Activated CD8-positive, alpha-beta memory T cell treated with anti-CD3 and anti-CD28 coated beads for 36 hours (primary cell): ENCODE measurements around the gene BEGAIN. TPM values are rescaled to one million over a fixed set of nuclear protein-coding genes. Genes with fewer than 3 reads are reported as not detected.

Experiments
- CTCF ChIA-PET: fragments of 350-600 bp; sonication (Branson Sonifier 250); formaldehyde crosslinking; loops from one replicate; lab custom pipeline; 2021; ENCODE audit warnings: antibody characterized with exemption; lab: Charles Lee
- POLR2A ChIA-PET: fragments of 350-600 bp; sonication (Branson Sonifier 250); formaldehyde crosslinking; loops from one replicate; lab custom pipeline; 2021; ENCODE audit warnings: antibody characterized with exemption; lab: Charles Lee
- total RNA-seq, 2 experiments: library from RNA; stranded (reverse); gene quantifications; one replicate each; pipeline ENCODE4 v1.2.3, GENCODE V29; 2021

BEGAIN gene
- total RNA-seq, 2 experiments from 2014 or later, result 3.4 to 3.7 TPM

DNA sequence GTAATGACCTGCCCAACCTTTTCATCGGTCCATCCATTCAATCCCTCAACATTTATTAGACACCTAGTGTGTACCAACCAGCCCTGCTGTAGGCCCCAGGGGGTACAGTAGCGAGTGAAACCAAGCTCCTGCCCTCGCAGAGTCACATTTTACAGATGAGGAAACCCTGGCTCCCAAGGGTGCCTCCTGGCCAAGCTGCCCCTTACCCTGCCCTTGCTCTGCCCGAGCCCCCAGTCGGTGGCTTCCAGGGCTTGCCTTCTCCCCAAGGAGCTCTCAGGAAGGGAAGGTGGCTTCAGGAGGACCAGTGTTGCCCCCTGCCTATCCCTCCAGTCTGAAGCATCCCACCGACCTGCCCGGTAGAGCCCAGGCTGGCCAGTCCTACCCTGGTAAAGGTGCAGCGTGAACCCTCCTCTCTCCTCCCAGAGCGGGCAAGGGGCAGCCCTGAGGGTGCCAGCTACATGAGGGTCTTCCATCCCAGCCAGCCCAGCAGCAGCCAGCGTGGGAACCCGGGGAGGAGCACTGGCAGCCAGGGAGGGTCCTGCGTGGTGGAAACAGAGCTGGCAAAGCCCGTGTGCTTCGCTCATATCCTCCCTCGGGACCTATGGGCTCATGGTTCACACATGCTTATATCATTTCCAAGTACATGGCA, 670 bp upstream of the BEGAIN start:
- POLR2A ChIA-PET, result no interaction called here
- CTCF ChIA-PET, result interaction anchor here (1.4 to 2.0 kb wide), 2 partner anchors 58 to 65 kb away, joined by 3 to 9 read pairs; no protein-coding TSS in a partner anchor

DNA sequence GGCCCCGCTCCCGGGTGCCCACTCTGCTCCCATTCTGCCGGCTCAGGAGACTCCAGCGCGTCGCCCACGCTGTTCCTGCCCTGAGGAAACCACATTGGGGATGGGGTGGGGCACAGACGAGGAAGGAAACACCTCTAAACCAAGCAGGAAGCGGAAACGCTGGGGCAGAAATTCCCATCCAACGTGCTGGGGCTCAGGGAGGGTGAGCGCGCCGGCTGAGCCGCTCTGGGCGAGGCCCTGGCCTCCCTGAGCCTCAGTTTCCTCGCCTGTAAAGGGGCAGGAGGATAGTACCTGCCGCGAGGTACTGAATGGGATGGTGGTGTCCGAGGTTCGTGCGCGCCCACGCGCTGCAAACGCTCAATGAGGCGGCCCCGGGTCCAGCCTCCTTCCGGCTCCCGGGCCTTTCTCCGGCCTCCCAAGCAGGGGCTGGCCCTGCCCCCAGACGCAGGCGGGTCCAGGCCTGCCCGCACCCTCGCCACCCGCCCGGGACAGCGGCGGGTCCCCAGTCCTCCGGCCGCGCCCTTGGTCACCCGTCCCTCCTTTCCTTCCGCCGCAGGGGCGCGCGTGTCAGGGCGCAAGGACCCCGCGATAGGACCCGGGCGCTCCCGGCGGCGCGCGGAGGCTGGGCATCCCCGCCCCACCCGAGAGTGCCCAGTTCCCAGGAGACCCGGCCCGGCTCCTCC, 673 bp downstream of the BEGAIN start:
- CTCF ChIA-PET, result no interaction called here

DNA sequence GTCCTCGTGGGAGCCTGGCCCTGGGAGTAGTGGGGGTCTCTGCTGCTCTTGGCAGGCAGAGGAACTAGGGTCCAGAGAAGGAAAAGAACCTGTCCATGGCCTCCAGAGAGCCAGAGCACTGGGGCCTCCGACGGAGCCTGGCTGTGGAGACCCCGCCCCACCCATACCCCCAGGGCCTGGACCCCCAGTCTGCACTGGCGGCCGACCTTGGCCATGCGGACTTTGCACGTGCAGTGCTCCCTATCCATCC, 1.1 kb downstream of the BEGAIN start:
- CTCF ChIA-PET, result no interaction called here
- POLR2A ChIA-PET, result no interaction called here

More for the DNA sequence above, 673 bp downstream of the BEGAIN start:
- POLR2A ChIA-PET, result no interaction called here

DNA sequence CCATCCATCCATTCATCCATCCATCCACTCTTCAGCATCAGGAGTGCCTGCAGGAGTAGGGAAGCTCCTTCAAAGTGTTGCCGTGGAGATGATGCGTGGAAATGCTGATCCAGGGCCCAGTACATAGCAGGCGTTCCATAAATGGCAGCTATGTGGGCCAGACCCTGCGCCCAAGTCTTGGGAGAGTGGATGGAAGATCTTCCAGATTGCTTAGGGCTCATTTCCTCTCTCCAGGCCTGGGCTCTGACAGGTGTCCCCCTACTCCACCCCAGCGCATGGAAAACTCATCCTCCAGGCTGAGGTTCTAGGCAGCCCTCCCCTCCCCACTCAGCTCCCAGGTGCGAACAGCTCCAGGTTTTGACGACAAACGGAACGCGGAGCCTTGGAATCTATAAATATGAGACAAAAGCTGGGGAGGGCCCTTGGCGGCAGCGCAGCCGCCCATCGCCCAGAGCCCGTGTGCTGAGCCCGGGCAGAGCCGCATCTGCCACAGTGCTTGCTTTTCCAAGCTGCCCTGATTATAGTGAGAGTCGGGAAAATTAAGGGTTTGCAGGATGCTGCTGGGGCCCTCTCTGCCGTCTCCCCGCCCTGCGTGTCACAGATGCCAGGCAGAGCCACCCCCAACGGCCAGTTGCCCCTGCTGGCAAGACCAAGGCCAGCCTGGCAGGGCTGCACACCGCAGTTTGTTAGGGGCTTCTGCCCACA, 1.6 kb downstream of the BEGAIN start:
- CTCF ChIA-PET, result no interaction called here
- POLR2A ChIA-PET, result no interaction called here

DNA sequence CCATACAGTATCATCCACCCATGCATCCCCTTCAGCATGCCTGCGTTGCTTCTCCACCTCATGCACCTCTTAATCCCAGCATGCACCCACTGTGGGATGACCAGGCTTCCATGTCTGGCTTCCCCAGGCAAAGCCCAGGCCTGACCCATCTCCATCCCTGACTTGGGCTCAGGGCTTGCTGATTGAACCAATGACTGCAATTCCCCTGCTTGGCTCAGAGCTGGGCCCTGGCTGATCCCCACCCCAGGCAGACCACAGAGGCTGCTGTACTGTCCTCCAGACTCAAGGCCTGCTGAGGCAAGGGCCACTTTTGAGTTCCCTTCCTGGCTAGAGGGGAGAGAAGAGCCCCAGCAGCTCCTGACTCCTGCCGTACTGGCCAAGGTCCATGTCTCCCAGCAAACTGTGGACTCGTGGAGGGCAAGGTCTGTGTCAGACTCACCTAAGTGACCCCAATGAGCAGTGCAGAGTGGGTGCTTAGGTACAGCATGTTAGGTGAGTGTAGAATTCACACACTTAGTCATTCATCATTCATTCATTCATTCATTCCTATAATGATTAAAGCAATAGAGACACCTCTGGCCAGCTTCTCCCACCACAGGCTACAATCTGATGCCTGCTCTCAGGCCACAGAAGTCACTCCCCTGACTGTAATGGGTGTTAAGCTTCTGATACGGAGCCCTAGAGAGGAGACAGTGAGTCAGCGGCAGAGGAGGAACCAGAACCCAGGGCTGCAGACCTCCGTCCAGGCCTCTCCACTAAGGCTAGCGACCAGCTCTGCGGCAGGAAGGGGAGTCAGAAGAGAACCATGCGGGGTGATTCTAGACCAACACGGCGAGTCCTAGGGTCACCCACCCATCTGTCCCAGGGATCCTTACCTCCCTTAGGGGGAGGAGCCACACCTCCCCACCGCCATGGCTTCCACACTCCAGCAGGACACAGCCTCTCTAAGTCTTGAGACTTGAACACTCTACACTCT, 2.9 kb downstream of the BEGAIN start:
- ChIA-PET CTCF (no interaction called here), POLR2A (no interaction called here)

DNA sequence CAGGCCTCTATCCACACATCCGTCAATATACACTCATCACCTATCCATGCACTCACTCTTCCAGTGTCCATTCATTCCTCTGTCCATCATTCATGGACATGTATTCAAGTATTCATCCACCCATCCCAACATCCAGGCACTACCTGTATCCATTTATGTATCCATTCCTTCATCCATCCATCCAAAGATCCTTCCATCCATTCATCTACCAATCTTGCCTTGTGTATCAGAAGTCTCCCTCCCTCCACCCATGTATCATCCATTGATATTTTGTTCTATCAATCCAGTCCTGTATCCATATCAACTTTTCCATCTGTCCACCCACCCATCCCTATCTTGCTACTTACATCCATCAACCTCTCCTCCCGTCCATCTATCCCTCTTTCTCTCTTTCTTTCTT, 4.0 kb downstream of the BEGAIN start:
- ChIA-PET CTCF (no interaction called here), POLR2A (no interaction called here)

DNA sequence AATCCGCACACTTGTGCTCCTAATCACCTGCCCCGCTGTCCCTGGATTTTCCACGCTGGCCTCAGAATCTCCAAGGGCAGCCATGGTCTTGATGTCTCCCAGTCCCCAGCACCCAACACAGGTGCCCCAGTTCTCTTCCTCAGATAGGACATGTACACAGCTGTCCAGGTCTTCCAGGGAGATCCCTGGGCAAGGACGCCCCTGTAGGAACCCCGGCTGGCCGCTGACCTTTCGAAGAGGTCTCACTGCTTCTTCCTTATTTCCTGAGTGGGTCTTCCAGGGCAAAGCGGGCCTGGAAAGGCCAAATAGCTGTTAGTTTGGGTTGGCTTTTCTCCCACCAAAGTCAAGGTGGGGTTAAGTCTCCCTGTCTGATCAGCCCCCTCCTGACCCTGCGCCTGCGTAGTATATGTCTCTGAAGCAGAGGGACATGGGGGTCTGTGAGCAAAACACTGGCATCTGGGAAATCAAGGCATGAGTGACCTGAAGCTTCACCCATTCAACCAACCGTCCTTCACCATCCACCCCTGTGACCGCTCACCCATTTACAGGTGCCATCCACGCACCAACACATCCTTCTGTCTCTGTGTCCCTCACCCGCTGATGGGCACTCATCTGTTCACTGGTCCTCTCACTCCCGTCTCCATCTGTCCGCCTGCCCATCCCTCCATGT, 4.6 kb downstream of the BEGAIN start:
- POLR2A ChIA-PET, result no interaction called here
- CTCF ChIA-PET, result no interaction called here

DNA sequence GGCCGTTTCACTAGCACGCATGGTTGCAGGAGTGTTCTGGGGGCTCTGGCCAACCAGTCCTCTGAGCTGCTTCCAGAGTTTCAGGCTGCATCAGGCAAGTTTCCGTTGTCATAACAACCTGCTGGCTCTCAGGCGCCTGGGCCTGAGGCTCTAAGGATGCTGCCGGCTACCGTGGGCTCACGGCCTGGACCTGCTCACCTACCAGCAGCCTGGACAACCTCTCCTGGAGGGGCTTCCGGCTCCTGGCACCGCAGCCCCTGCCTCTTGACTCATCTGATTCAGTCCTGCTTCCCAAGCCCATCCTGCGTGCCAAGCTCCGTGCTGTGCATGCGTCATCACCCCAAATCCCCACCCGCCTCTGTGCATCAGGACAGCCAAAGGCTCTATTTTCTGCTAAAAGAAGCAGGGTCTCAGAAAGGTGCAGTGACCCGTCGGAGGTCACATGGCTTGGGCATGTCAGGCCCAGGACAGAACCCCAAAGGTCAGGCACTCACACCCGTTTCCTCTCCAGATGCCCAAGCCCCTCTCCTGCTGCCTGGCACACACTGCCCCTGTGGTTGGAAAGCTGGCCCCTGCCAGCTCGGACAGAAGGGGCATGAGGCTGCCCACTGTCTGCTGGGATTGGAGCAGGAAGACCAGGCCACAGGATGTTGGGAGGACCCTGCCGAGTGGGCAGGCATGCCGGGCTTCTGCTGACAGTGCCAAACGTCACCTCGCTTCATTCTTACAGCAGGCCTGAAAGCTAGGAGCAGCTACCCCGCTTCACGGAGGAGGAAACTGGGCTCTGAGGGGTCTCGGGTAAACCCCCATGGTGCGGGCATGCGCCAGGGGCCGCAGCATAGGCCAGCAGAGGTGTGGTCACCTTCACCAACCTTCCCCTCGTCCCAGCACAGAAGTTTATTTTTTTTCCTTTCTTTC, 5.7 kb downstream of the BEGAIN start:
- CTCF ChIA-PET, result interaction anchor here (0.6 kb wide), 1 partner anchor 69 kb away, joined by 3 read pairs; no protein-coding TSS in a partner anchor

DNA sequence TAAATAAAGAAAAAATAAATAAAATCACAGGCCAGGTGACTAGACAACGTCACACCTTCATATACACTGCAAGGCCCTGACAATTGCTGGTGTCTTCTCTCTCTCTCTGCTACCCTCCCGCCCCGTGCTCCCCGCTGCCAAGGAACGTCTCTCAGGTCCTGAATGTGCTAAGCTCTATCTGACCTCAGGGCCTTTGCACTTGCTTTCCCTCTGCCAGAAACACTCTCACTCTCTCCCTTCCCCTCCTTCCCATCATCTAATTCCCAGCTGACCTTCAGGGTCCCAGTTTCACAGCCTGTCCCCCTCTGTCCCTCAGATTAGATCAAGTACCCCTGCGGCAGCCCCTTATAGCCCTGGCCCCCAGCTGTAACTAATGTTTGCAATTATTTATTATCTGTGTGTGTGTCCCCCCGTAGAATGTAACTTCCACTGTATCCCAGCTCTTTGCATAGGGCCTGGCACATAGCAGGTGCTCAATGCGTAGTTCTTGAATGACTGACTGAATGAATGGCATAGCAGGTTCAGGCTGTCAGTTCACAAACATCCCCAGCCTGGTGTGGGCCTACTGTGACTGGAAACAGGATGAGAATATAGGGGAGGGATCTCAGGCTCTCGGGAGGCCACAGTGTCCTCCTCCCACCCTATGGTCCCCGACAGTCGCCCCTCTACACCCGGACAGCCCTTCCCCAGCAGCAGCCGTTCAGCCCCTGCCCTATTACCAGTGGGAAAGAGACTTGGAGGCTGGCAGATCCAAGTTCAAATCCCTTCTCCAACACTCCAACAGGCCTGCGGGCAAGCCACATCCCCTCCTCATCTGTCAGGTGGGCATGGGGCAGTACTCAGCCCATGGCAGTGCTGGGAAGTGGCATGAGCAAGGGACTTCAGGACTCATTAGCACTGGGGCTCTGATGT, 6.6 kb downstream of the BEGAIN start:
- CTCF ChIA-PET, result no interaction called here
- POLR2A ChIA-PET, result no interaction called here

More for the DNA sequence above, 5.7 kb downstream of the BEGAIN start:
- POLR2A ChIA-PET, result no interaction called here

DNA sequence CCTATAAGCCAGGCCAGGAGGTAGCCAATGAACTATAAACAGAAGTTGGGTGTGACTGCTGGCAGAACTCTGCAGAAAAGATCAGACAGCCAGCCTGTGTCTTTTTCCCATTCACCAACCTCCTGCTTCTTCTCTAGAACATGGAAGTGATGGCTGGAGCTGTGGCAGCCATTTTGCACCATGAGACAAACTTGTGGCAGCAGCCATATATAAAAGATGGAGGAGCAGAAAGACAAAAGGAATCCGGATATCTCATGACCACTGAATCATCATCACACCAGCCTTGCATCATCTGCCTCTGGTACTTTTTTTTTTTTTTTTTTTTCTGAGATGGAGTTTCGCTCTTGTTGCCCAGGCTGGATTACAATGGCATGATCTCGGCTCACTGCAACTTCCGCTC, 8.7 kb downstream of the BEGAIN start:
- ChIA-PET POLR2A (no interaction called here), CTCF (no interaction called here)

DNA sequence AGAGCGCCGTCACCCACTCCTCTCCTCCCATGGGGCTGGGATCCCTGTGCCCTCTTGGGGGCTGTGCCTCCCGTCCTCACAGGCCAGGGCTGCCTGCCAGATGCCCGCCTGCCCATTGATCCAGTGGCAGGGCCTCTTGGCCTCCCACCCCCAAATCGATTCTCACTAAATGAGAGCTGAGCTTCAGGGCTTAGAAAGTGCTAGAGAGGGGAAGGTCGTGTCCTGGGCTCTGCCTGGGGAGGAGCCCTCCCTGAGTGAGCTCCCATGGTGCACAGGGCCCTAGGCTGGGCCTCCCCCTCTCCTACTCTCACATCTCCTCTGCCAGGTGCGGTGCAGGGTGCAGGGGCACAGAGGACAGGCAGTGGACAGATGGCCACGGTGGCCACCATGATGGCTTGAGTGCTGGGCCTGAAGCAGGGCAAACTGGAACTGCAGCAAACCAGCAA, 9.2 kb downstream of the BEGAIN start:
- CTCF ChIA-PET, result interaction anchor here (0.5 kb wide), 1 partner anchor 1385 kb away, joined by 3 read pairs; no protein-coding TSS in a partner anchor
- POLR2A ChIA-PET, result no interaction called here

DNA sequence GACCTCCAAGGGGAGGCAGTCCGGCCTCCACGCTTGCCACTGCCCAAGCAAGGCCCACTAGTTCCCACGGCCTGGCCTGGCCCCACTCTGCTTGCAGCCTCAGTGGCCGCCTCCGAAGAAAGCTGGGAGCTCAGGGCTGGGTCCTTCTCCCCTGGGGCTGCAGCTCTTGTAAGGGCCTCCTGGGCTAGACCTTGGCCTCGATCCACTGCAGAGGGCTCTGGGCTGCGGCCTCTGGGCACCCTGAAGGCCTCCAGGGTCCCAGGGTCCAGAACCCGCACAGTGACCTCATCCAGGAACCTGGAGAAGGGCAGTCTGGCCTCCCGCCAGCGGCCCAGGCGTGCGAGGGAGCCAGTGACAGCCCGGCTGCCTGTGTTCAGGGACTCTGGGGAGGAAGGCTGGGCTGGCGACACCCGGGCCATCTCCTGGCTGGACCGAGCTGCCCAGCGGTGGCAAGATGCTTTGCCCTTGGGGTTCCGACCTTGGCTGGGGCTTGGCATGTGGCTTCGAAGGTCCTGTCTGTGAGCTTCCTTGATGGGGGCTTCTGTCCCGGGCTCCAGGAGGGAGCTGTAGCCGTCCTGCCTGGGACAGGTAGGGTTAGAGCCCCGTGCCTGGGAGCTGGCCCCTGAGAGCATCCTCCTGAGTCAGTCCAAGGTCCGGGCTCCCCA, 9.8 kb downstream of the BEGAIN start:
- ChIA-PET CTCF (interaction anchor here (0.5 kb wide), 1 partner anchor 1385 kb away, joined by 3 read pairs; no protein-coding TSS in a partner anchor), POLR2A (no interaction called here)

DNA sequence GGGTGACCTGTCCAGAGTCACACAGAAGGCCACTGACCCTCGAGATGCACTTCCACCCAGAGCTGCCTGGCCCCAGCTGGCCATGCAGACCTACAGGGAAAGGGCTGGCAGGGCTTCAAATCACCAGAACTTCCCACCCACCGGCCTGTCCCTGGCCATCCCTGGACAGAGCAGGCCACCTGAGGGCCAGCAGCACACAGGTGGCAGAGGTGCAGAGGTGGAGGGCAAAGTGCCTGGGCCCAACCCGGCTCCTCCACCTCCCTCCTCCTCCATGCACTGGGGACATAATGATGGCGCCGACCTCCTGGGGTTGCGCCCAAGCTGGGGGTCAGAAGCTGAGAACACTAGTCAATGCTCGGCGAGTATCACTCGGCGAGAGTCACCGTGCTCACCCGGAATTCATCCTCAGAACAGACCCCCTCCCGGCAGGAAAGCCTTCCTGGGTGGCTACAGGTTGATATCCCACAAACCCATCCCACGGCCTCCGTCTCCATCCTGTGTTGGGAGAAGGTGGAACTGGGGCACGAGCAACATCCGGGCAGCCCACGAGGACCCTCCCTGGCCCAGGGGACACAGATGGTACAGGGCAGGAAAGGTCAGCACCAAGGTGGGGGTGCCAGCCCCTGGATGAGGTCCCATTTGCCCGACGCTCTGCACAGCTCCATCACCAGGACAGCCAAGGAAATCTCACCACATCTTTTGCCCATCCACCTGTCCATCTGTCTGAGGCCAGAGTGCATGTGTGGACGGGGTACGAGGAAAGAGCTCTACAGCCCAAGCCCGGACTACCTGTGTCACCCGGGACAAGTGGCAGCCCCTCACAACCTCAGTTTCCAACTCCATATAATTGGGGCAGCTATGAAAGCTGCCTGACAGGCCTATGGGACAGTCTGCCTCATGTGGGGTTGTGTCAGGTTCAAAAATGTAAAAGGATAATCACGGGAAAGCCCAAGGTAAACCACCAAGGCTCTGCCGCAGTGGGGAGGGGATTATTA, 10.8 kb downstream of the BEGAIN start:
- CTCF ChIA-PET, result no interaction called here
- POLR2A ChIA-PET, result no interaction called here

DNA sequence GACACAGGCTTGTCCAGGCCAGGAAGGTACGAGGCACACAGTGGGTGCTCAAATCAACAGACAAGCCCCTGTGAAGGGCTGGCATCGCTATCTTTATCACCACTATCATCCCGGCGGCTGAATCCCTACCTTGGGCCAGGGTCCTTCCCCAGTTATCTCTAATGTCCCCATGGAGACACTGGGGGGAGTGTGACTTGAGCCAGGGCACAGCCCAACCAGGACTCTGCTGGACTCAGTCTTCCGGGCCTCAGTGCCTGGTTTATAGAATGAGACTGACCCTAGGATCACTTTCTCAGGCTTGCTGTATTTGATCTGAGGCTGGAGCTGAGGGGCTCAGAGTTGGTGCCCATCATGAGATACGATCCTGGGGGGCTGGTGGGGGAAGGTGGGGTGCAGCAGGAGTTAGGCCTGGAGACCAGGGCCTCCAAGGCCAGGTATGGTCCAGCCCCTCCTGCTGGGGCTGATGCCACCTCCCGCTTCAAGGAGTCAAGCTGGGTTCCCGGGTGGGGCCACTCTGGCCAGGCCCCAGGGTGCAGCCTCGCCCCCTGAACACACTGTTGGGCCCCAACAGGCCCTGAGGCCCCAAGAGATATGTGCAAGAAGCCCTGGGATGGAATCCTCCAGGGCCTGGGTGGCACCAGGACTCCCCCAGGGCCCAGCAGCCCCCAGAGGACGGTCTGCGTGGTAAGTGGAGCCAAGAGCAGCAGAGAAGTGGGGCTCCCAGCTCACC, 11.8 kb downstream of the BEGAIN start:
- ChIA-PET CTCF (no interaction called here), POLR2A (no interaction called here)

DNA sequence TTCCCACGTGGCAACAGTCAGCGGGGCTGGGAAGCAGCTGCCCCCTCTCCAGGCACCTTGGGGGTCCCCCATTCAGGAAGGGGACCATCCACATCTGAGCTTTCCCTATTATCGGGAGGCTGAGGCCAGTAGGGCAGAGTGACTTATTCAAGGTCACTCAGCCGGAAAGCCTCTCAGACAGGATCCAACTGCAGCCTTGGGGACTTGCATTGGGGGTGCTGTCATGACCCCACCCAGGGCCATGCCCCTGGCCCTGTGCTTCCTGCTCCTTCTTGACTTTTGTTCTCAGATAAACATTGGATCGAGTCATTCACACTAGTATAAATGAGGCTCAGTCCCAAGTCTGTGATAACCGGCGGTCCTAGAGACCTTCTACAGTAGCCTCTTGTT, 12.6 kb downstream of the BEGAIN start:
- ChIA-PET CTCF (interaction anchor here (0.7 kb wide), 2 partner anchors 309 to 759 kb away, joined by 4 read pairs; no protein-coding TSS in a partner anchor), POLR2A (no interaction called here)
